Central memory CD8-positive, alpha-beta T cell (primary cell): Measurements from ENCODE around the gene GPR31.
A peak's percentile ranks its signal among the peaks of the same experiment; 100 is the strongest.
"Not testable (repeated sequence)": the region's sequence is repeated elsewhere in the genome, so short reads cannot be mapped to it uniquely, and the experiment has no call there.

Experiments used
- ATAC-seq: fragments of 150-1000 bp; cut with Tn5 transposase; replicated peaks from 2 replicates; pipeline ENCODE4 v1.10.0; 2022; ENCODE audit warnings: mild to moderate bottlenecking, moderate FRiP score, moderate number of reproducible peaks; ENCODE audit not compliant: poor library complexity, severe bottlenecking; ENCODE audit errors: extremely low read depth
- DNase-seq, 2 donors: peaks; one replicate each; pipeline ENCODE4 v3.0.0; 2021; ENCODE audit warnings: low spot score in 2 of 2
- H3K27ac Mint-ChIP-seq: one replicate; pipeline ENCODE4 v1.8.0; 2022; ENCODE audit warnings: low read depth, mild to moderate bottlenecking, moderate library complexity, mixed read lengths
- H3K27me3 Mint-ChIP-seq: one replicate; pipeline ENCODE4 v1.8.0; 2022; ENCODE audit warnings: mixed read lengths
- H3K36me3 Mint-ChIP-seq: one replicate; pipeline ENCODE4 v1.8.0; 2022; ENCODE audit warnings: mild to moderate bottlenecking, moderate library complexity, mixed read lengths; ENCODE audit not compliant: insufficient read depth
- H3K4me1 Mint-ChIP-seq: one replicate; pipeline ENCODE4 v1.8.0; 2022; ENCODE audit warnings: mixed read lengths
- H3K4me3 Mint-ChIP-seq: one replicate; pipeline ENCODE4 v1.8.0; 2022; ENCODE audit warnings: mild to moderate bottlenecking, moderate library complexity, mixed read lengths
- H3K9me3 Mint-ChIP-seq: one replicate; pipeline ENCODE4 v1.8.0; 2022; ENCODE audit warnings: mixed read lengths

Gene GPR31, protein sequence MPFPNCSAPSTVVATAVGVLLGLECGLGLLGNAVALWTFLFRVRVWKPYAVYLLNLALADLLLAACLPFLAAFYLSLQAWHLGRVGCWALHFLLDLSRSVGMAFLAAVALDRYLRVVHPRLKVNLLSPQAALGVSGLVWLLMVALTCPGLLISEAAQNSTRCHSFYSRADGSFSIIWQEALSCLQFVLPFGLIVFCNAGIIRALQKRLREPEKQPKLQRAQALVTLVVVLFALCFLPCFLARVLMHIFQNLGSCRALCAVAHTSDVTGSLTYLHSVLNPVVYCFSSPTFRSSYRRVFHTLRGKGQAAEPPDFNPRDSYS

DNA sequence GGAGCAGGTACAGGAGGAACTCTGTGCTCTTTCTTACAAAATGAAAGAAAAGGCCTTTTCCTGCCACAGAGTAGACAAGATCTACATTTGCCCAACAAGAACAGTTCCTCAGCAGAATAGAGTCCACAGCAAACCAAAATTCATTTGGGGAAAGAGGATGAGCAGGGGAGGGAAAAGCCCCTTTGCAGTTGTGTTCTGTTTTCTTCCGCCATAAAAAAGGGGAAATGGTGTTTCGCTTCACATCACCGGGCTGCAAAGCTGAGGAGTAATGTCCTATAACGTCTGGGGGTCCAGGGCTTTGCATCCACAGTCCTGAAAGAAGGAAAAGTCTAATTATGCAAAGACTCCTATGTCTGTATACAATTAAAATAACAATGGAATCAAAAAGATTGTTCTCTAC is at the start of gene GPR31:
Gene GPR31, minus strand, starts transcription at position 118 of the 400 bp plus-strand sequence. CDS start 149 bp downstream, outside the sequence.
- Mint-ChIP-seq H3K27me3 (no peaks in the 10 kb centered on the region), H3K4me1 (peaks cover 11% of the 10 kb centered on the region), H3K4me3 (no peak within 1 kb of the TSS), H3K9me3 (no peaks in the 10 kb centered on the region), H3K36me3 (no peaks in the 10 kb centered on the region), H3K27ac (no peak within 1 kb of the TSS)
- no peak for ATAC-seq
- DNase-seq = no peak

- no peaks in the 10 kb centered on the region for H3K36me3 Mint-ChIP-seq
- H3K4me1 Mint-ChIP-seq = no peaks in the 10 kb centered on the region
- H3K9me3 Mint-ChIP-seq = no peaks in the 10 kb centered on the region
- H3K27ac Mint-ChIP-seq = no peak overlapping the region
- H3K27me3 Mint-ChIP-seq = peaks cover 32% of the 10 kb centered on the region
- H3K4me3 Mint-ChIP-seq = no peak overlapping the region
- DNase-seq (no peak), ATAC-seq (peak; percentile 19)
These were observed 49.7 kb upstream of the GPR31 start for GRCh38 chr6:167207527-167207926.

DNA sequence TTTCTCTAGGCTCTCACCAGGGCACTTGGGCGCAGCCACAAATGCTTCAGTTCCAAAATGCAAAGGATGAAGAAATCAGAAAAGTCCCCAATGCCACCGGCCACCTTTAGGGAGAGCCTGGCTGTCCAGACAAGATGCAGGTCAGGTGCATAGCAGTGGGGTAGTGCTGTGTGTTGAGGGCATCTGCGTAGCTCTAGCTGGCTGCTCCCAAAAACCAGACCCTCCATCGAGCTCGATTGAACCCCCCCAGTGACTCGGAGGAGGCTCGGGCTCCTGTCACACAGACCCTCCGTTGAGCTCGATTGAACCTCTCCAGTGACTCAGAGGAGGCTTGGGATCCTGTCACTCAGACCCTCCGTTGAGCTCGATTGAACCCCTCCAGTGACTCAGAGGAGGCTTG is 47.5 kb upstream of the GPR31 start:
- Mint-ChIP-seq H3K27ac (peak overlapping the region; percentile 4), H3K27me3 (peaks cover 52% of the 10 kb centered on the region)
- not testable (repeated sequence) for H3K9me3 Mint-ChIP-seq, DNase-seq, H3K4me3 Mint-ChIP-seq, H3K4me1 Mint-ChIP-seq, ATAC-seq, H3K36me3 Mint-ChIP-seq

DNA sequence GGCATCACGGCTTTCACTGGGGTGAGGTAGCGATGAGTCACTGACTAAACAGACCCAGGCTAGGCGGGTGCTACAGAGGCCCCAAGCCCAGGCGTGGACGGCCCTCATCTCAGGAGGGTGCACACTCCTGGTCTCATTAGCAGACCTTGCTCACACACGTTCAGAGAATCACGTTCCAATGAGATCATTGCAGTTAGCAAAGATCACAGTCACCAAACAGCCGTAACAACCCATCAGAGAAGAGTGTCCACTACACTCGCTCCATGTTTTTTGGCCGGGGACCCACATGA is 46.2 kb upstream of the GPR31 start:
- H3K4me3 Mint-ChIP-seq, ATAC-seq, H3K36me3 Mint-ChIP-seq, H3K4me1 Mint-ChIP-seq, H3K27ac Mint-ChIP-seq, H3K9me3 Mint-ChIP-seq, DNase-seq: not testable (repeated sequence)
- peaks cover 56% of the 10 kb centered on the region for H3K27me3 Mint-ChIP-seq

GRCh38 chr6:167203261-167204058 is 45.7 kb upstream of the GPR31 start:
- H3K4me1 Mint-ChIP-seq, H3K36me3 Mint-ChIP-seq, H3K27ac Mint-ChIP-seq, H3K4me3 Mint-ChIP-seq, DNase-seq, ATAC-seq, H3K9me3 Mint-ChIP-seq: not testable (repeated sequence)
- H3K27me3 Mint-ChIP-seq = peaks cover 61% of the 10 kb centered on the region

DNA sequence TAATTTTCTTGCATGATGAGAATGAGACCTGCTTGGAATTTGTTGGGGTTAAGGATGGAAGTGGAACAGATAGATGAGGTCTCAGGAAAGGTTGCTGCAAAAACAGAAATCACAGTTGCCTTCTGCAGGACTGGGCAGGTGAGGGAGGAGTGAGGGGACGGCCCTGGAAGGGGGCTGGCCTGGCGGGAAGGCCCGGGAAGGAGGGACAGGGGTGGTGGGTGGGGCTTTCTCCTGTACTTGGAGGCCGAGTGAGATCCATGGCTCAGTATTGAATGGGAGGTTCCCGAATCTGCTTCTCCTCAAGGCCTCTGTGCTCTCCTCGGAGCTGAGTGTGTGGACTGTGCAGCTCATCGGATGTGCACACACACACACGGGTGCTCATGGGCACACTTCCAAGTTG is 44.8 kb upstream of the GPR31 start:
- not testable (repeated sequence) for H3K4me1 Mint-ChIP-seq, H3K27ac Mint-ChIP-seq, DNase-seq, H3K4me3 Mint-ChIP-seq, H3K36me3 Mint-ChIP-seq, ATAC-seq, H3K9me3 Mint-ChIP-seq
- peaks cover 70% of the 10 kb centered on the region for H3K27me3 Mint-ChIP-seq

- Mint-ChIP-seq H3K27me3 (peaks cover 63% of the 10 kb centered on the region), H3K36me3 (no peaks in the 10 kb centered on the region), H3K4me1 (no peaks in the 10 kb centered on the region), H3K27ac (no peak overlapping the region), H3K9me3 (no peaks in the 10 kb centered on the region), H3K4me3 (no peak overlapping the region)
- DNase-seq (no peak), ATAC-seq (no peak)
These were observed 43.0 kb upstream of the GPR31 start for GRCh38 chr6:167200806-167201205.

- not testable (repeated sequence) for H3K9me3 Mint-ChIP-seq, H3K27ac Mint-ChIP-seq, H3K4me3 Mint-ChIP-seq, DNase-seq, H3K36me3 Mint-ChIP-seq, ATAC-seq, H3K4me1 Mint-ChIP-seq
- peaks cover 55% of the 10 kb centered on the region for H3K27me3 Mint-ChIP-seq
These were observed 38.3 kb upstream of the GPR31 start for GRCh38 chr6:167195941-167196610.

DNA sequence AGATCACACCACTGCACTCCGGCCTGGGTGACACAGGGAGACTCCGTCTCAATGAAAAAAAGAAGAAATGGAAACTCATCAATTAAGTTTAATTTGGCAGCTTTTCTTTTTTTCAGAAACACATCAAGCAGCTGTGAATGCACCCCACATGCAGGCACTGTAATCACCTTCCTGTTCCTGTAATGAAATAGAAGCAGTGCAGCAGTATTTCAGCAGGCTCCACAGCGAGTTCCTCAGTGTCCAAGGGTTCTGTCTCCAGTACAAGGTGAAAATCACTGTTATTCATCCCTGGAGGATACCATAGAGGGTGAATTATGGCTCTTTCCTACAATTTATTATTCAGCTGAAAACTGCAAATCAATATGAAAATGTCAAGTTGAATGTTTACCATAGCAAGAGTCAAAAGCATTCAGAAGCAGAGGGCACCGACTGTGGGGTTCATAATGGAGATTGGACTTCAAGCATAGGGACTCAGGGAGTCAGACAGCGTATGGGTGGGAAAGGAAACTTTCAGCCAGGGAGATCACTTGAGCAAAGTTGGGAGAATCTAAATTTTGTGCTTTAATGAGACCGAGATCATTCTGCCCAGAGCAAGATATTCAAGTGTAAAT is 35.8 kb upstream of the GPR31 start:
- not testable (repeated sequence) for H3K27ac Mint-ChIP-seq, H3K4me1 Mint-ChIP-seq, H3K36me3 Mint-ChIP-seq, H3K4me3 Mint-ChIP-seq, ATAC-seq, DNase-seq, H3K9me3 Mint-ChIP-seq
- peaks cover 48% of the 10 kb centered on the region for H3K27me3 Mint-ChIP-seq

DNA sequence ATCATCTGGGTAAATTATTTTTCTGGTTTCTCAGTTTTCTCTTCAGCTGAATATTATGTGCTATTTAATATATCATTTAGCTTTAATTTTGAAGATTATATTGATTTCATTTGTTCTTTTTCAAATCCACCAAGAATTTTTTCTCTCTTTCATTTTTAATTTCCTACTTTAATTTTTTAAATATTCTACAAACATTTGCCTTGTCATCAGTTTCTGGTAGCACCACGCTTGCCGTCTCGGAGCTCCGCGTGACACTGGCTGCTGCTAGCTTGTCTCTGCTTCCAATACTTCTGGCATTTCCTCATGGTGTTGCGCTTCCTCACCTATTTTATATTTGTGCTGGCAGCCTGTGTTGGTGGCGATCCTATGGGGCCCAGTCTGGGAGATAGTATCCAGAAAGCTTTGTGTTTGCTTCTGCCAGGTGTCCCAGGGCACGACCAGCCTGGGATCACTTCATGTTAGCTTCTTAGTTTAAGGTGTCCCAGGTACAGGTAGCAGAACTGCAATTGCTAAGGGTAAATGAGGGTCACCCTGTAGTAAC is 33.3 kb upstream of the GPR31 start:
- H3K4me1 Mint-ChIP-seq, ATAC-seq, H3K36me3 Mint-ChIP-seq, DNase-seq, H3K27ac Mint-ChIP-seq, H3K4me3 Mint-ChIP-seq, H3K9me3 Mint-ChIP-seq: not testable (repeated sequence)
- H3K27me3 Mint-ChIP-seq = peaks cover 30% of the 10 kb centered on the region

- ATAC-seq, H3K4me1 Mint-ChIP-seq, DNase-seq, H3K27ac Mint-ChIP-seq, H3K4me3 Mint-ChIP-seq, H3K36me3 Mint-ChIP-seq, H3K9me3 Mint-ChIP-seq: not testable (repeated sequence)
- H3K27me3 Mint-ChIP-seq = peaks cover 24% of the 10 kb centered on the region
These were observed 29.5 kb upstream of the GPR31 start for GRCh38 chr6:167187275-167187674.

DNA sequence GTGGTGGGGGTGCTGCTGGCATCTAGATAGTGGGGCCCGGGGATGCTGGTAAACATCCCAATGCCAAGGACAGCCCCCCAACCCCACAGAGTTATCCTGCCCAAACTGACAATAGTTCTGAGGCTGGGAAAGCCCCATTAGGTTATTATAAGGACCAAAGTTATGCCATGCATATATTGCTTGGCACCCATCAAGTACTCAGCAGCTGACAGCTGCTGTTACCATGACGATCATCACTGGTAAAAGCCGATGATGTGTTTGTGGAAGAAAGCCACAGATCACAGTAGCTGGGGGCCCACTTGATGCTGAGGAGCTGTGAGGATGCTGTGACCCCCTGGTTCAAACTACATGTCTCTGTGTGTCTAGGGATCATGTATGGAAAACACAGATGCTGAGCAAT is 27.3 kb upstream of the GPR31 start:
- not testable (repeated sequence) for H3K27ac Mint-ChIP-seq, ATAC-seq, DNase-seq, H3K36me3 Mint-ChIP-seq, H3K9me3 Mint-ChIP-seq, H3K27me3 Mint-ChIP-seq, H3K4me3 Mint-ChIP-seq, H3K4me1 Mint-ChIP-seq
